ENCODE measurements around the gene UCK1. TPM values are rescaled to one million over a fixed set of nuclear protein-coding genes. Genes with fewer than 3 reads are reported as not detected.

Gene UCK1
- total and polyA plus RNA-seq, 2 of the 8 experiments (the other 6 are each of a cell fraction or from before 2014, with no cell fraction given): 35.1 to 42.0 TPM

DNA sequence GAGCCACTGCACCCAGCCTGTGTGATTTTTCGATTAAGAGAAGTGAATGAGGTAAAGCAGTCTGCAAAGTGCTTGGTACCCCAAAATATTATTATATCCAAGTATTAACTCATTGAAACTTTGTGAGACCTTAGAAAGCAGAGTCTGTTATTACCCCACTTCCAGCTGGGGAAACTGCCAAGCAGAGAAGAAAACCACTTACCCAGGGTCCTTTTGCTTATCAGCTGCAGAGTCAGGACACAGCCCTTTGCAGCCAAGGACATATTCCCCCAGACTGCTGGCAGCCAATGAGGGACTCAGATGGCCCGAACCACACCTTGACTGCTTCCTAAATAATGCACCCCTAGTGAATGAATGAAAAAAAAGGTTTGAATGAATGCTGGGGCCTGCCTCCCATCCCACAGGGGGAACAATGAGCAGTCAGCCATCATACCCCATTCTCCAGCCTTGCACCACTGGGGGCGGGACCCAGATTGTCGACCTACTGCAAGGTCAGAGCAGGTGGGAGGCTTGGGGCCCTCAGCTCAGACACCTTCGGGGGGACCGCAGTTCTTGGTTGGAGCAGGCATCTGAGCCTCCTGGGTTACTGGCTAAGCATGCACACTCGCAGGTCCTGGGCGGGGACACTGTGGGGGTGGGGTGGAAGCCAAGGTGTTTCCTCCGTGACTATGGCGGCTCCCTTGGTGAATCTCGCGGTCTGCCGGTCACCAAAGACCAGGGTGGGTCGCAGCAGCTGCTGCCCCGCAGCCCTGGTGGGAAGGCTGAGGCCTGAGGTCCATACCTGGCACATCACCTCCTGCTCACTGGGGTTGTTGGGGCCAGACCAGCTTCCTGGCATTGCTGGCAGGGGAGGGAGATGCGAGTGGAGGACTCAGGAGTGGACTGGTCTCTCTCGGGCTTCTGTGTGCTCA lies 43.9 kb upstream of the UCK1 start (continued):
- no peak for TF ChIP-seq TBP (IDR thresholded peaks at IDR 0.05; ENCODE audit: low read depth, low read length)
- no peak for TF ChIP-seq BACH1 (IDR thresholded peaks at IDR 0.05; ENCODE audit: low read length)
- no peak for TF ChIP-seq SP2 (IDR thresholded peaks at IDR 0.05; ENCODE audit: low read length)
- no peak for TF ChIP-seq MAX (IDR thresholded peaks at IDR 0.05)
- no peak for TF ChIP-seq CHD2 (IDR thresholded peaks at IDR 0.05; ENCODE audit: low read length)
- TF ChIP-seq EGR1 (IDR thresholded peaks at IDR 0.05; ENCODE audit: borderline replicate concordance, low read depth, low read length): no peak
- TF ChIP-seq EZH2 (IDR thresholded peaks at IDR 0.05; ENCODE audit: low read depth, low read length, severe bottlenecking): no peak
- TF ChIP-seq HDAC6 (IDR thresholded peaks at IDR 0.05; ENCODE audit: low read depth, low read length): no peak

All from H1 (cell line).